ENCODE data around the gene JAG2. TPM values are rescaled to one million over a fixed set of nuclear protein-coding genes. Genes with fewer than 3 reads are reported as not detected.

The JAG2 gene
- polyA plus RNA-seq, 1 experiment, result 0.22 TPM

DNA sequence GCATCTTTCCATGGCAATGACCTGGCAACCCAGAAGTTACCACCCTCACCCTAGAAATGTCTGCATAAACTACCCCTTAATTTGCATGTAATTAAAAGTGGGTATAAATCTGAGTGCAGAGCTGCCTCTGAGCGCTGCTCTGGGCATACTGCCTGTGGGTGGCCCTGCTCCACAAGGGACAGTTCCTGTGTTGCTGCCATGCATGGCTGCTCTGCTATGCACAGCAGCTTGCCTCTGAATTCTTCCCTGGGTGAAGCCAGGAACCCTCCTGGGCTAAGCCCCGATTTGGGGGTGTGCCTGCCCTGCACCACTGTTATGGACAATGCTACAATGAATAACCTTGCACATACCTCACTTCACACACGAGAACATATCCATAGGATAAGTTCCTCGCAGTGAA is 67.7 kb downstream of the JAG2 start:
- ChIA-PET CTCF (no interaction called here), POLR2A (no interaction called here)
- Histone ChIP-seq H3K27ac (ENCODE audit: low read depth, low read length) (no peak overlapping the region), H3K9me3 (ENCODE audit: control insufficient read depth, insufficient read depth, low read length) (peaks cover 8% of the 10 kb centered on the region), H3K27me3 (ENCODE audit: control insufficient read depth, insufficient read depth, low read length) (peaks cover 24% of the 10 kb centered on the region), H3K4me3 (ENCODE audit: low read depth, low read length) (no peak overlapping the region)
- DNase-seq (ENCODE audit: low read depth, low spot score), result no peak
- TF ChIP-seq, protein P1, sequence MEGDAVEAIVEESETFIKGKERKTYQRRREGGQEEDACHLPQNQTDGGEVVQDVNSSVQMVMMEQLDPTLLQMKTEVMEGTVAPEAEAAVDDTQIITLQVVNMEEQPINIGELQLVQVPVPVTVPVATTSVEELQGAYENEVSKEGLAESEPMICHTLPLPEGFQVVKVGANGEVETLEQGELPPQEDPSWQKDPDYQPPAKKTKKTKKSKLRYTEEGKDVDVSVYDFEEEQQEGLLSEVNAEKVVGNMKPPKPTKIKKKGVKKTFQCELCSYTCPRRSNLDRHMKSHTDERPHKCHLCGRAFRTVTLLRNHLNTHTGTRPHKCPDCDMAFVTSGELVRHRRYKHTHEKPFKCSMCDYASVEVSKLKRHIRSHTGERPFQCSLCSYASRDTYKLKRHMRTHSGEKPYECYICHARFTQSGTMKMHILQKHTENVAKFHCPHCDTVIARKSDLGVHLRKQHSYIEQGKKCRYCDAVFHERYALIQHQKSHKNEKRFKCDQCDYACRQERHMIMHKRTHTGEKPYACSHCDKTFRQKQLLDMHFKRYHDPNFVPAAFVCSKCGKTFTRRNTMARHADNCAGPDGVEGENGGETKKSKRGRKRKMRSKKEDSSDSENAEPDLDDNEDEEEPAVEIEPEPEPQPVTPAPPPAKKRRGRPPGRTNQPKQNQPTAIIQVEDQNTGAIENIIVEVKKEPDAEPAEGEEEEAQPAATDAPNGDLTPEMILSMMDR (IDR thresholded peaks at IDR 0.05; ENCODE audit: low read depth, low read length), result no peak

DNA sequence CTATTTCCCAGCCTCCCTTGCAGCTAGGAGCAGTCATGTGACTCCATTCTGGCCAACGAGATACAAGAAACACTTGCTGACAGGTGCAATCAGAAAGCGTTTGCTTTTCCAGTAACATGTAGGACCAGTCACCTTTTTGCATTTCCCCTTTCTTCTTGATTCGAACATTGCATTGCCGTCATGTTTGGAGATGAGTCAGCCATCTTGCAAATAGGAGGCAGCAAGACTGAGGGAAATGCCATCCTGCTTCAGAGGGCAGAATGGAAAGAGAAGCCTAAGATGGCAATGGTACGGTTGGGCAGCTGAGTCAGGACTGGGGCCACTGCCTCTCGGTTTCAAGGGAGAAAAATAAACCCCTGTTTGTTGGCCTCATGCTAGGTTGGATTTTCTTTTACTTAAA is 68.8 kb downstream of the JAG2 start:
- CTCF ChIA-PET, result no interaction called here
- H3K4me3 ChIP-seq (ENCODE audit: low read depth, low read length), result no peak overlapping the region
- DNase-seq (ENCODE audit: low read depth, low spot score), result no peak
- POLR2A ChIA-PET, result no interaction called here
- peaks cover 8% of the 10 kb centered on the region for H3K9me3 ChIP-seq (ENCODE audit: control insufficient read depth, insufficient read depth, low read length)
- no peak overlapping the region for H3K27ac ChIP-seq (ENCODE audit: low read depth, low read length)
- peaks cover 22% of the 10 kb centered on the region for H3K27me3 ChIP-seq (ENCODE audit: control insufficient read depth, insufficient read depth, low read length)
- TF ChIP-seq, protein P1 (IDR thresholded peaks at IDR 0.05; ENCODE audit: low read depth, low read length), result no peak

DNA sequence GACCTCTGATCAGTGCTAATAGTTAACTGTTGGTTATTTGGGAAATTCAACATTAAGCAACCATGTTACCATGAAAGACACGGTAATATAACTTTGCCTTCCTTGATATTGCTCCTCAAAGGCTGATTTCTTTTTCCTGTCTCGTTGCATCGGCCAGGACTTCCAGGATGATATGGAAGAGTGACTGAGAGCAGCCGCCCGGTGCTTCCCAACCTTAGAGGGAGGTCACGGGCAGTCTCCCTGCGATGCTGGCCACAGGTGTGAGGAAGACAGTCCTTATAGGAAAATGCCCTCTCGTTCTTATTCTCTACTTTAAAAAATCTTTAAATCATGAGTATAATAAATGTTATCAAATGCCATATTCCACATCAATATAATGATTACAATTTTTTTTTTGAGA is 70.3 kb downstream of the JAG2 start:
- DNase-seq (ENCODE audit: low read depth, low spot score), result no peak
- CTCF ChIA-PET, result interaction anchor here (1.4 kb wide), 1 partner anchor 382 kb away, joined by 4 read pairs; no protein-coding TSS in a partner anchor

DNA sequence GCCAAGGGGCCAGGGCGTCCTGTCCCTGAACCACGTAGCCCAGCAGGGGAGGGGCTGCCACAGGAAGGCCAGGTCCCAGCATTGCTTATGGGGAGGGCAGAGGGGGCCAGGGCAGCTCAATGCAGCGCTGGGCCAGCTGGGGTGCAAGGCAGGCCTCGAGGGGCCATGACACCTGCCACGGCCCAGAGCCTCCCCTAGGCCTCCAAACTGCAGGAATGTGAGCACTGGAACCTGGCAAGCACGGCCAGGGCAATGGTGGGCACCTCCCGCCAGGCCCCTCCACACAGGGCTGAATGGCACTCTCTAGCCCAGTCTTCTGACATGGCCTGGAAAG is 70.8 kb downstream of the JAG2 start:
- Histone ChIP-seq H3K27me3 (ENCODE audit: control insufficient read depth, insufficient read depth, low read length) (peaks cover 11% of the 10 kb centered on the region), H3K4me3 (ENCODE audit: low read depth, low read length) (no peak overlapping the region), H3K27ac (ENCODE audit: low read depth, low read length) (no peak overlapping the region), H3K9me3 (ENCODE audit: control insufficient read depth, insufficient read depth, low read length) (peaks cover 8% of the 10 kb centered on the region)
- TF ChIP-seq, protein P1 (IDR thresholded peaks at IDR 0.05; ENCODE audit: low read depth, low read length), result no peak
- ChIA-PET POLR2A (no interaction called here), CTCF (interaction anchor here (1.4 kb wide), 1 partner anchor 383 kb away, joined by 4 read pairs; no protein-coding TSS in a partner anchor)
- no peak for DNase-seq (ENCODE audit: low read depth, low spot score)

More for the DNA sequence above, 70.3 kb downstream of the JAG2 start:
- Histone ChIP-seq H3K27me3 (ENCODE audit: control insufficient read depth, insufficient read depth, low read length) (peaks cover 17% of the 10 kb centered on the region), H3K9me3 (ENCODE audit: control insufficient read depth, insufficient read depth, low read length) (peaks cover 8% of the 10 kb centered on the region), H3K4me3 (ENCODE audit: low read depth, low read length) (no peak overlapping the region), H3K27ac (ENCODE audit: low read depth, low read length) (no peak overlapping the region)
- POLR2A ChIA-PET, result no interaction called here
- TF ChIP-seq, protein P1 (IDR thresholded peaks at IDR 0.05; ENCODE audit: low read depth, low read length), result no peak

DNA sequence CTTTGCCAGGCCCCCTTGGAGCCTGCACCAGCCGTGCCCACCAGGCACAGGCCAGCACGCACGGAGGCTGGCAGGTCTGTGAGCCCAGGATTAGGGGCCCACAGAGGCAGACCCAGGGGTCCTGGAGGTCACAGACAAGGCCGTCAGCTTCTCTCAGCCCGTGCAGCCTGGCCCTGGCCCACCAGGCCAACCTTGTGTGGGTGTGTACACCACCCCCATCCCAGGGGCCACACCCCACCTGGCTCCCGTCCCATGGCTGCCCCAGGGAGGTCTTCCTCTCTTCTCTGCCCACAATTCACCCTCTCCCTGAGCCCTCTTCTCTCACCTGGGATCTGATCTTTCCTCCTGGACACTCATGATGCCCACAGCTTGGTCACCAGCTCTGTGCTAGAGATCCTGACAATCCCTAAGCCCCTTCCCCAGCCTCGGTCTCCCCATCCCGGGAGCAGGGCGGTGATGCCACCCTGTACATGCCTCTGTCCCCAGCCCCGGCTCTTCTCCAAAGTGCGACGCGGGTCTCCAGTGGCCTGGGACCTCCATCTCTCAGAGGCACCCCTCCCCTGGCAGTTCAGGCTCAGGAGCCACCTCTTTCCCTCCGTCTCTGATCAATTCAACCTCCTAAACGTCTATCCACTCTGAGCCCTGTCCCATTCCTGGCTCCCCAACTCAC is 72.2 kb downstream of the JAG2 start:
- peaks cover 8% of the 10 kb centered on the region for H3K9me3 ChIP-seq (ENCODE audit: control insufficient read depth, insufficient read depth, low read length)
- POLR2A ChIA-PET, result no interaction called here
- H3K27me3 ChIP-seq (ENCODE audit: control insufficient read depth, insufficient read depth, low read length), result peaks cover 10% of the 10 kb centered on the region
- DNase-seq (ENCODE audit: low read depth, low spot score), result no peak
- H3K27ac ChIP-seq (ENCODE audit: low read depth, low read length), result no peak overlapping the region
- CTCF ChIA-PET, result interaction anchor here (1.3 kb wide), 1 partner anchor 199 kb away, joined by 3 read pairs; no protein-coding TSS in a partner anchor
- no peak overlapping the region for H3K4me3 ChIP-seq (ENCODE audit: low read depth, low read length)
- TF ChIP-seq, protein P1 (IDR thresholded peaks at IDR 0.05; ENCODE audit: low read depth, low read length), result no peak
